AG20443 (cell line): Measurements from ENCODE around the gene PCDH9.
"Not testable (repeated sequence)": the region's sequence is repeated elsewhere in the genome, so short reads cannot be mapped to it uniquely, and the experiment has no call there.

ENCODE experiments used
- DNase-seq: peaks from one replicate; pipeline ENCODE4 v3.0.0; 2012; ENCODE audit warnings: low spot score, mixed read lengths

The PCDH9 gene

GRCh38 chr13:66343224-66343828 lies 886.8 kb downstream of the PCDH9 start:
- DNase-seq = no peak

GRCh38 chr13:66341635-66342377 lies 888.3 kb downstream of the PCDH9 start:
- DNase-seq = no peak

DNA sequence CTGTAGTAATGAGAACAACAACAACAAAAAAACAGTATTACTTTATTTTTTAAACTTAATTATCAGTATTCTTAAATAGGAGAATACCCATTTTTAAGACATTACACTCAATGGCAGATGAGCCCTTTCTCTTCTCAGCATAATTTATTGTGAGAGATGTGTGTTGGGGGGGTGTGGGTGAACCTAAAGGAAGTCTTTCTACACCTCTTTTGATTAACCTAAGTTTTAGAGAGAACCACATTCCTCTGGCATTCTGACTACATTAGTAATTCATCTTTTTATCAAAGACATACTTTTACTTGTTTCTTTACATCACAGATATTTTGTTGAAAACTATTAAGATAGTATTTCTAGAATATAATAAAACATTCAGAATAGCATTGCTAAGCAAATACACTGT lies 890.9 kb downstream of the PCDH9 start:
- DNase-seq = no peak

GRCh38 chr13:66338542-66338941 lies 891.6 kb downstream of the PCDH9 start:
- DNase-seq = no peak

GRCh38 chr13:66335626-66336025 lies 894.5 kb downstream of the PCDH9 start:
- DNase-seq = no peak

GRCh38 chr13:66329988-66330451 lies 900.1 kb downstream of the PCDH9 start:
- DNase-seq = no peak

DNA sequence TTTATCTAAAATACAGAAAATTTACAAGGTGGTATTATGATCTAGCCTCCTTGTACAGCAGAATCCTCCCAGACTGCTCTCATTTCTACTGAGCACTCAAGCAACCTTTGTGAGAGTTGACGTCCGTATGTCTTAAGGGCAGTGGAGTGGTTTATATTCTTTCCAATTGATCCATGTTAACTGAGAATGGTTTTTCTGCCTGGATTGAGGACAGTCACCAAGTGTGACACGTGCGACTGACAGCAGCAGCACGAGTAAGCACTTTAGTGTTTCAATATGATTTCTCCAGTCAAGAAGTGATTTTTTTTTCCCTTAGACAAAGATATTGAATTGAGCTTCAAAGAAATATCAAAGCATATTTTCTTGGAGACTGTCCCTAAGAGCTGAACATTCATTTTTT lies 901.7 kb downstream of the PCDH9 start:
- DNase-seq = no peak

DNA sequence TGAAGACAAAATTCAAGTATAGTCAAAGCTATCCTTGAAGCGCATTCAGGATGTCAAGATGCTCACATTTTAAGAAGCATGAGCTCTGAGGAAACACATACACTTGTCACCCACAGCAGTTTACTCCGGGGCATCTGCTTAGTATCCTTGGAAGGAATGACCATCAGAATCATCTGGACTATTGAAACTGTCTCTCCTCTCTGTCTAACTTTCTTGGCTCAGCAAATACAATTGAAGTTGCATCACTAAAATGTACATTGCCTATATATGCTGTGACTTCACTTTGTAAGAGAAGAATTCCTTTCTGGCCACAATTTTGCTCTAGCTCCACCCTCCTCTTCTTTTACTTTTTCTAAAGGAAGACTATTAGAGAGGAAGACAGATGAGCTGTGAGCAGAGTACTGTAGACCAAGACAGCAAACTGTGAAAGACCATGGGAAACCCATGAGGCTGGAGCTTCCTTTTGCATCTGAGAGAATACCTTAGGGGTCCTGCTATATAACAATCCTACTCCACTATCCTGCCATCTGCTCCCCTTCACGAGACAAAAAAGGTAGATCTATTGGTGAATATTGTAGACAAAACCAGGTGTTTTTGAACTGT lies 906.3 kb downstream of the PCDH9 start:
- DNase-seq = no peak

DNA sequence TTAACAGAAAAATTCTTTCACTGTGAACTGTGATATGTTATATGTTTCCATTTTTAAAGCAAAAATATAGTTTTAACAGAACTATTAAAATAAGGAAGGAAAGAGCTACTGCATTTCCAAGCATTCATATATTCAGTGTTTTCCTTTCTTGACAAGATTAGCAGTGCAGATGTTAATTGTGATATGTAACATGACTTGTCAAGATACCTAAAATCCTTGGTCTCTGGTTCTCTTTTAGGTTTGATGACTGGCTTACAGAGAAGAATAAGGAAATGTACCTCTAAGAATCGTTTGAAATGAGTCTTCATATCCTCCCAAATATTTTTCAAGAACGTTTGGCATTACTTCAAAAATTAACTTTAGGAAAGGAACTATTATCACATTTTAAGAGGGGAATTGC lies 907.2 kb downstream of the PCDH9 start:
- DNase-seq = no peak

DNA sequence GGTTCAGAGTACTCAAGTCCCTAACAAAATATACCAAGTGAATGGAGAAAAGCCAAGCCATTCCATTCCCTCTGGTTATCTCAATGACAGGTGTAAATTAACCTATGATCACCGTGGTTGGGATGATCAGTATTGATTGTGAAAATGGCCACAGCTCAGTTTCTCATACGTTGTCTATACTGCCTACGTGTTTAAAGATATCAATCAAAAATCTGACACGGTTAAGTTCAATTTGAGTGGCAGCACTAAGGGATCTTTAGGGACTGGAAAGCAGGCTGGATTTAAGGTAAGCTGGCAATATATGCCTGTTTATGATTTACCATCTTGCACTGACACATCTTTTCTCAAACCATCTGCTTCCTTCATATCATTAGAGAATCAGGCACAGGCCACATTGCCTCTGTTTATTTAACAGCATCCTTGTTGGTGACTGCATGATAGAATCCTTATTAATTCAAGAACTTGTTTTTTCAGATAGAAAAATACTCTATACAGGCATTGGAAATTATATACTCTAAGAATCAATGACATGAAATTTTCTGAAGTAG lies 907.9 kb downstream of the PCDH9 start:
- no peak for DNase-seq

DNA sequence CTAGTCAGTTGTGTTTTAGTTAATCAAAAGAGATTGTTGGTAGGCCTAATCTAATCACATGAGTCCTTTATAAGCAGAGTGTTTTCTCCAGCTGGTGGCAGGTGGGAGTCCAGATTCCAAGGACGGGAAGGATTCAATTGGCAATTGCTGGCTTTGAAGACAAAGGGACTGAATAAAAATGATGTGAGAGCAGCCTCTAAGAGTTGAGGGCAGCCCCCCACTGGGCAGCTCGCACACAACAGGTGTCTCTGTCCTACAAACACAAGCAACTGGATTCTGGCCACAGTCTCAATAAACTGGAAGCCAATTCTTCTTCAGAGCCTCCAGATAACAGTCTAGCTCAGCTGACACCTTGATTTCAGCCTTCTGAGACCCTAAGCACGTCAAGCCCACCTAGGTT lies 915.2 kb downstream of the PCDH9 start:
- no peak for DNase-seq

- no peak for DNase-seq
These were observed 916.7 kb downstream of the PCDH9 start for GRCh38 chr13:66313413-66313812.

DNA sequence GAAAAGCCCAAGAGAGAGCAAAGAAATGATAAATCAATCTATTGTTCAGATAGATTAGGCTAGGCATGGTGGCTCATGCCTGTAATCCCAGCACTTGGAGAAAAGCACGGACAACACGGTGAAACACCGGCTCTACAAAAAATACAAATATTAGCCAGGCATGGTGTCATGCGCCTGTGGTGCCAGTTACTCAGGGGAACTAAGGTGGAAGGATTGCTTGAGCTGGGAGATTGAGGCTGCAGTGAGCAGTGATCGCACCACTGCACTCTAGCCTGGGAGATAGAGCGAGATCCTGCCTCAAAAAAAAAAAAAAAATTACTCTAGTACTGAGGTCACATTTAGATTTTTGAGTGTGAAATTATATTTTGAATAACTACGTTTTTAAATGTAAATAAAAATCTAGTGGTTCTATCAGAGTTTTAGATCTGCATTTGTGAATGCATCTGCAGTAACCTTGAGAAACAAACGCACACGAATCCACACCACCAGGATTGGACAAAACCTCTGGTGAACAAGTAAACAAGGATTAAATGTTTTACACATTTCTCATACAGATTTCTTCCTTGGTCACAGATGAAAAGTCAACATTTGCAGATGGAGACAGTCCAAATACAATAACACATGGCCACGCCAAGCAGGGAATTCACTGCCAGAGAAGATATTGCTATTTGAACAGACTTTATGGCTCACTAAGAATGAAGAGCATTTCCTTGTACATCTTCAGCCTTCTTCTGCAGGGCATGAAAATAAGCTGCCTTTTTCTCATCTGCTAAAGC lies 917.6 kb downstream of the PCDH9 start:
- peak; percentile 2 for DNase-seq

GRCh38 chr13:66305961-66306617 lies 924.0 kb downstream of the PCDH9 start:
- no peak for DNase-seq

DNA sequence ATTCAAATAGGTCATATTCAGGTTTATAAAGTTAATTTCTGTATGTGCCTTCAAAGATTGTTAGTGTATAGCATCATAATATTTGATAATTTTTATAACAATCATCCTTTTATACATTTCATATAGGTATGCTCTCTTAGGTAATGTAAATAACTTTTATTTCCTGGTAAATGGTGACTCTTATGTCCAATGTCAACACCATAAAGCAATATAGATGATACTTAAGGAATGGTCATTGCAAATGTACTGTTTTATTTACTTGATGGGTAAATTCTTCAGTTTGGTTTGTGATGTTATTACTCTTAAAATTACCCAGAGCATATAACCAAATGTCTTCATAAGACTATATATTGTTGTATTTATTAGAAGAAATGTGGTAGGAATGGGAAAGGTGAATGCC lies 928.7 kb downstream of the PCDH9 start:
- no peak for DNase-seq

- DNase-seq = no peak
These were observed 929.1 kb downstream of the PCDH9 start for GRCh38 chr13:66301006-66301405.

GRCh38 chr13:66296875-66297274 lies 933.3 kb downstream of the PCDH9 start:
- DNase-seq = no peak

GRCh38 chr13:66296328-66296727 lies 933.8 kb downstream of the PCDH9 start:
- DNase-seq = no peak

- not testable (repeated sequence) for DNase-seq
These were observed 943.3 kb downstream of the PCDH9 start for GRCh38 chr13:66286806-66287205.

DNA sequence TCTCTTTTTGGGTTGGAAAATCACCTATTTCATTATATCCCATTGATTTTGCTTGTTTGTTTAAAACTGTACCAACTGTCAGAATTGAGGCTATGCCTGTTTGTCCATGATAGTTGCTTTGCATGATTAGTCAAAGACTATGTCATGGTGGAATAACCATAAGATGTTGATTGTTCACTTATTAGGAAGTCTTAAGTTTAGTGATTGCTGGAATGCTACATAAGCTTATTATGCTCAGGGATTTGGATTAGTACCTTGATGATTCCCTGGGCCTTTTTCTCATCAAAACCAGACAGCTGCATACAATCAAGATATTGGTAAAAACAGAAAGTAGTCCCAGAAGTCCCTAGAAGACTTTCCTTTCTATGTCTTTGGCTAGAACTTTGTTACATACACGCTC lies 954.7 kb downstream of the PCDH9 start:
- DNase-seq = no peak

DNA sequence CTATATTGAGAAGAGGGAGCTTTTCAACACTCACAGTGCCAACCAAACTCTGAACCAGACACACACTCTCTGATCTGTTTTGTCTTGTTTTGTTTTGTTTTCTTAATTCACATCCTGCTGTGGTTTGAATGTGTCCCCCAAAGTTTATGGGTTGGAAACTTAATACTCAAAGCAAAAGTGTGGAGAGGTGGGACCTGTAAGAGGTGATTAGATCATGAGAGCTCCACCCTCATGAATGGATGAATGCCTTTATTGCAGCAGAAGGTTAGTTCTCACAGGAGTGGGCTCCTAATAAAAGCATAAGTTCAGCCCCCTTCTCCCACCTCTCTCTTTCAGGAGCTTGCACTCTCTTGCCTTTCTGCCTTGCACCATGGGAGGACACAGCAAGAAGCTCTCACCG lies 957.1 kb downstream of the PCDH9 start:
- DNase-seq = no peak

- no peak for DNase-seq
These were observed 963.4 kb downstream of the PCDH9 start for GRCh38 chr13:66266761-66267160.
